Endodermal cell (in vitro differentiated cells): ENCODE data around the gene TLR1. TPM values are rescaled to one million over a fixed set of nuclear protein-coding genes. Genes with fewer than 3 reads are reported as not detected.

Experiments used
- DNase-seq: peaks from one replicate; pipeline ENCODE4 v3.0.0-alpha.2; 2017
- H3K27ac ChIP-seq: 2 replicates; pipeline ENCODE4 v1.5.1; 2013; ENCODE audit warnings: mild to moderate bottlenecking, low read depth, low read length, moderate library complexity
- H3K27me3 ChIP-seq: 2 replicates; pipeline ENCODE4 v1.6.1; 2013; ENCODE audit warnings: mild to moderate bottlenecking, low read length, moderate library complexity; ENCODE audit not compliant: insufficient read depth, control insufficient read depth, poor library complexity, severe bottlenecking
- H3K36me3 ChIP-seq: 2 replicates; pipeline ENCODE4 v1.7.0; 2013; ENCODE audit warnings: mild to moderate bottlenecking, low read length, moderate library complexity; ENCODE audit not compliant: control insufficient read depth, insufficient read depth
- H3K4me1 ChIP-seq: one replicate; pipeline ENCODE4 v1.7.0; 2013; ENCODE audit warnings: low read length; ENCODE audit not compliant: control insufficient read depth, insufficient read depth
- H3K4me3 ChIP-seq: 2 replicates; pipeline ENCODE4 v1.5.1; 2013; ENCODE audit warnings: mild to moderate bottlenecking, low read length, moderate library complexity
- H3K9ac ChIP-seq: 2 replicates; pipeline ENCODE4 v1.6.1; 2013; ENCODE audit warnings: mild to moderate bottlenecking, low read length, moderate library complexity; ENCODE audit not compliant: poor library complexity, severe bottlenecking; ENCODE audit errors: extremely low read depth
- H3K9me3 ChIP-seq: 2 replicates; pipeline ENCODE4 v1.6.1; 2013; ENCODE audit warnings: mild to moderate bottlenecking, low read length, moderate library complexity; ENCODE audit not compliant: control insufficient read depth
- H3K27ac Mint-ChIP-seq: 2 replicates; pipeline ENCODE4 v1.8.0; 2020; ENCODE audit warnings: mixed read lengths
- H3K27me3 Mint-ChIP-seq: 2 replicates; pipeline ENCODE4 v1.8.0; 2021; ENCODE audit warnings: mild to moderate bottlenecking, mixed read lengths; ENCODE audit not compliant: insufficient read depth
- H3K36me3 Mint-ChIP-seq: 2 replicates; pipeline ENCODE4 v1.8.0; 2020; ENCODE audit warnings: low read depth, mixed read lengths
- H3K4me1 Mint-ChIP-seq: 2 replicates; pipeline ENCODE4 v1.8.0; 2020; ENCODE audit warnings: mixed read lengths
- H3K4me3 Mint-ChIP-seq: 2 replicates; pipeline ENCODE4 v1.8.0; 2020; ENCODE audit warnings: mild to moderate bottlenecking, moderate library complexity, mixed read lengths
- H3K9me3 Mint-ChIP-seq: 2 replicates; pipeline ENCODE4 v1.8.0; 2020; ENCODE audit warnings: mild to moderate bottlenecking, mixed read lengths
- WGBS, 2 experiments: methylation state at CpG; one replicate each; pipeline versions ENCODE4 v1.1.5 to v1.1.7; 2013; ENCODE audit warnings: missing lambda C conversion rate in 2 of 2, mixed read lengths in 1 of 2; ENCODE audit not compliant: insufficient coverage in 1 of 2, insufficient read length in 1 of 2; 5-methylcytosine and 5-hydroxymethylcytosine counted together
- total RNA-seq, 2 donors: library from RNA; stranded (reverse); fragmentation: NEBNext Ultra II Directional in 1 of 2; extraction: Animal tissue kit (Norgen Biotek cat#: 25700) in 1 of 2; gene quantifications; 2 replicates in 1 of 2; 3 replicates in 1 of 2; pipeline ENCODE4 v1.2.1, GENCODE V29; 2021
- TF ChIP-seq, protein P1 (sequence below): fragments of 200-600 bp; sonication (generic); conservative IDR thresholded peaks from 2 replicates; pipeline ENCODE4 v1.5.0; 2021; ENCODE audit warnings: antibody characterized with exemption, mild to moderate bottlenecking

TLR1 gene
- total RNA-seq, 2 donors from 2014 or later, result 0.09 TPM; not detected in 1

DNA sequence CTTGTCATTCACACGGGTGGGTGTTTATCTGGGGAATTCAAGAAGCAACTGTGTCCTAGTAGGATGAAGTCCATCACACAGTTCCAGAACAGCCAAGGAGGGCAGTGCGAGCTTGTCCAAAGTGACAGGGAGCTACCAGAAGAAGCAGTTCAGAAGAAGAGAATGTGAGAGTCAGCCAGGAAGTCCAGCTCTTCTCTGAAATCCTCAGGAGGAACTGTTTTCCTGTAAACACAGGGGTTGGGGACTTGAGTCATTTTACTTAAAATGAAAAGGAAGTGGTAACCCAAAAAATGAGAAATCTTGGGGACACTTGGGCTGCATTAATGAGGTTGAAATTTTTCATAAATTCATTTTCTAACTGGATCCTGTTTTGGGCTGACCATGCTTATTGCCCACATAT is 13.6 kb downstream of the TLR1 start:
- no peak for DNase-seq

DNA sequence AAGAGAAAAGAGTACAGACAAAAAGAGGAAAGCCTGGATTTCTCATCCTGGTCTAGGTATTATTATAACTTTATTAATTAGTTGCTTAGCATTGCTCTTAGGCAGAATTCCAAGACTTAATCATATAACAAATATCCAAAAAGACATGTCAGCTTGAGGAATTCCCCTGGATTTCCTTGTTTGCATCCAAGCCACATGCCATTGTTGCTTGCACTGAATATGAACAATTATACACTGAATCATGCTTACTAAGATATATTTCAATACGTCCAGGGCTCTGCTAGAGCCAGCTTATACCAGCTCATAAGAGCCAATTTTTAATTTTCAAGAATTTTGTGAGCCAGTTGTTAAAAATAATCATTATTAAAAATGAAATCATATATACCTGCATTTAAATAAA is 16.3 kb downstream of the TLR1 start:
- H3K27me3 ChIP-seq, result no peaks in the 10 kb centered on the region
- no peaks in the 10 kb centered on the region for H3K36me3 ChIP-seq
- H3K4me3 ChIP-seq, result no peak overlapping the region
- 89% methylated on average over 1 of the region's 1 CpG; no CpG with 5 or more reads in 1 of the 2 experiments for WGBS, 2 experiments
- TF ChIP-seq, protein P1, sequence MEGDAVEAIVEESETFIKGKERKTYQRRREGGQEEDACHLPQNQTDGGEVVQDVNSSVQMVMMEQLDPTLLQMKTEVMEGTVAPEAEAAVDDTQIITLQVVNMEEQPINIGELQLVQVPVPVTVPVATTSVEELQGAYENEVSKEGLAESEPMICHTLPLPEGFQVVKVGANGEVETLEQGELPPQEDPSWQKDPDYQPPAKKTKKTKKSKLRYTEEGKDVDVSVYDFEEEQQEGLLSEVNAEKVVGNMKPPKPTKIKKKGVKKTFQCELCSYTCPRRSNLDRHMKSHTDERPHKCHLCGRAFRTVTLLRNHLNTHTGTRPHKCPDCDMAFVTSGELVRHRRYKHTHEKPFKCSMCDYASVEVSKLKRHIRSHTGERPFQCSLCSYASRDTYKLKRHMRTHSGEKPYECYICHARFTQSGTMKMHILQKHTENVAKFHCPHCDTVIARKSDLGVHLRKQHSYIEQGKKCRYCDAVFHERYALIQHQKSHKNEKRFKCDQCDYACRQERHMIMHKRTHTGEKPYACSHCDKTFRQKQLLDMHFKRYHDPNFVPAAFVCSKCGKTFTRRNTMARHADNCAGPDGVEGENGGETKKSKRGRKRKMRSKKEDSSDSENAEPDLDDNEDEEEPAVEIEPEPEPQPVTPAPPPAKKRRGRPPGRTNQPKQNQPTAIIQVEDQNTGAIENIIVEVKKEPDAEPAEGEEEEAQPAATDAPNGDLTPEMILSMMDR, result no peak
- Mint-ChIP-seq H3K4me3 (no peak overlapping the region), H3K27ac (no peak overlapping the region), H3K36me3 (no peaks in the 10 kb centered on the region), H3K4me1 (no peaks in the 10 kb centered on the region), H3K9me3 (no peaks in the 10 kb centered on the region), H3K27me3 (no peaks in the 10 kb centered on the region)
- H3K27ac ChIP-seq, result no peak overlapping the region
- H3K4me1 ChIP-seq, result no peaks in the 10 kb centered on the region
- no peak for DNase-seq
- H3K9ac ChIP-seq, result no peak overlapping the region
- no peaks in the 10 kb centered on the region for H3K9me3 ChIP-seq

More for the DNA sequence above, 13.6 kb downstream of the TLR1 start:
- Histone ChIP-seq H3K36me3 (no peaks in the 10 kb centered on the region), H3K9me3 (no peaks in the 10 kb centered on the region), H3K9ac (no peak overlapping the region), H3K4me1 (no peaks in the 10 kb centered on the region), H3K27me3 (no peaks in the 10 kb centered on the region), H3K4me3 (no peak overlapping the region), H3K27ac (no peak overlapping the region)
- no peaks in the 10 kb centered on the region for H3K4me1 Mint-ChIP-seq
- 81 to 82% methylated on average over 2 of the region's 2 CpGs for WGBS, 2 experiments
- no peaks in the 10 kb centered on the region for H3K9me3 Mint-ChIP-seq
- H3K4me3 Mint-ChIP-seq, result no peak overlapping the region
- no peaks in the 10 kb centered on the region for H3K36me3 Mint-ChIP-seq
- no peaks in the 10 kb centered on the region for H3K27me3 Mint-ChIP-seq
- H3K27ac Mint-ChIP-seq, result no peak overlapping the region
- TF ChIP-seq, protein P1, result no peak

DNA sequence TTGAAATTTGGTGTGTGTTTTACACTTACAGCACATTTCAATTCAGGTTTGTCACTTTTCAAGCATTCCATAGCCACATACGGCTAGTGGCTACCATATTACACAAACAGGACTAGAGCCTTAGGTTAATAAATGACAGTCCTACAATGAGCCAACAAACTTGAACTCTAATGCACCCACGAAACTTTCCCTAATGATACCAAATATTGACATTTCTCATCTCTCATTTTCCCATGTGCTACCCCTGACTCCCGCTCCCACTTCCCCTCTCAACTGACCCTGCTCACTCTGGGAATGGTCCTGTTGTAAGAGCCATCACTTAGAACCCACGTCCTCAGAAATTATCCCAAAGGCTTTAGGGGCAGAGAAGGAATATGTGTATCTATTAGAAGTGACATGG is 16.9 kb downstream of the TLR1 start:
- Histone ChIP-seq H3K9me3 (no peaks in the 10 kb centered on the region), H3K4me1 (no peaks in the 10 kb centered on the region), H3K4me3 (no peak overlapping the region), H3K27ac (no peak overlapping the region), H3K27me3 (no peaks in the 10 kb centered on the region), H3K9ac (no peak overlapping the region), H3K36me3 (no peaks in the 10 kb centered on the region)
- H3K4me1 Mint-ChIP-seq, result no peaks in the 10 kb centered on the region
- 87 to 100% methylated on average over 2 to 4 of the region's 4 CpGs for WGBS, 2 experiments
- no peaks in the 10 kb centered on the region for H3K27me3 Mint-ChIP-seq
- TF ChIP-seq, protein P1, result no peak
- no peak overlapping the region for H3K4me3 Mint-ChIP-seq
- no peaks in the 10 kb centered on the region for H3K36me3 Mint-ChIP-seq
- no peak for DNase-seq
- no peak overlapping the region for H3K27ac Mint-ChIP-seq
- H3K9me3 Mint-ChIP-seq, result no peaks in the 10 kb centered on the region
